K562 (cell line): ENCODE results near the gene PEX5L. TPM values are rescaled to one million over a fixed set of nuclear protein-coding genes. Genes with fewer than 3 reads are reported as not detected.

ENCODE experiments used
- ATAC-seq: fragments of 200-7000 bp; cut with Tn5 transposase; 3 replicates; pipeline ENCODE4 v1.9.1; 2020; ENCODE audit warnings: moderate library complexity
- BruUV-seq: library from RNA; stranded (reverse); fragments of 400-500 nt; replicated peaks from 2 replicates; lab custom pipeline; 2021; lab: Mats Ljungman, UMichigan
- CTCF ChIA-PET: fragments of 300-600 bp; formaldehyde crosslinking; extraction: SDS; loops from one replicate; lab custom pipeline; 2021; ENCODE audit warnings: low intra/inter-chr PET ratio; lab: Yijun Ruan, JAX
- POLR2A ChIA-PET: fragments of 300-600, 350-650 bp; sonication (Branson Sonifier 250); formaldehyde crosslinking; extraction: SDS; loops from one replicate; lab custom pipeline; 2021; ENCODE audit warnings: antibody characterized with exemption, inconsistent platforms; lab: Yijun Ruan, JAX
- DNase-seq, 4 experiments: peaks; one replicate each; pipeline versions ENCODE4 v3.0.0 to v3.0.0-alpha.2; 2011 to 2018; ENCODE audit warnings: low spot score in 3 of 4, mixed read lengths in 3 of 4; ENCODE audit errors: extremely low read depth in 1 of 4
- FAIRE-seq: peaks from 2 replicates; lab custom pipeline; 2011; peaks lifted over from hg19 to GRCh38; lab: Jason Lieb, UNC
- H2AFZ ChIP-seq: 2 replicates; pipeline ENCODE4 v1.6.0; 2011; ENCODE audit warnings: low read depth, low read length, control low read depth, inconsistent platforms
- H3K27ac ChIP-seq: fragments of 200-600 bp; 3 replicates; pipeline ENCODE4 v1.8.0; 2011; ENCODE audit warnings: low read depth, mild to moderate bottlenecking, control low read depth, inconsistent platforms, low read length, moderate library complexity, mixed read lengths; ENCODE audit errors: extremely low read depth
- H3K27me3 ChIP-seq, 2 experiments: fragments of 300-600 bp in 1 of 2; 2 replicates in 1 of 2; 3 replicates in 1 of 2; pipeline versions ENCODE4 v1.6.0 to v1.8.0; 2011; ENCODE audit warnings: inconsistent platforms in 2 of 2, low read length in 2 of 2, mild to moderate bottlenecking in 1 of 2, mixed read lengths in 1 of 2, moderate library complexity in 1 of 2; ENCODE audit not compliant: control insufficient read depth in 2 of 2, insufficient read depth in 2 of 2
- H3K36me3 ChIP-seq: fragments of 300-600 bp; 3 replicates; pipeline ENCODE4 v1.8.0; 2011; ENCODE audit warnings: mild to moderate bottlenecking, low read length, inconsistent platforms; ENCODE audit not compliant: control insufficient read depth, insufficient read depth
- H3K4me1 ChIP-seq, 2 experiments: fragments of 200-600 bp in 1 of 2; replicated peaks in 1 of 2; 2 replicates in 1 of 2; 3 replicates in 1 of 2; pipeline versions ENCODE4 v1.5.1 to v1.8.0; 2011; ENCODE audit warnings: inconsistent platforms in 2 of 2, low read length in 2 of 2, mild to moderate bottlenecking in 1 of 2, mixed read lengths in 1 of 2, moderate library complexity in 1 of 2; ENCODE audit not compliant: control insufficient read depth in 2 of 2, insufficient read depth in 2 of 2
- H3K4me2 ChIP-seq: 2 replicates; pipeline ENCODE4 v1.6.1; 2011; ENCODE audit warnings: low read length, control low read depth, inconsistent platforms, mixed read lengths; ENCODE audit not compliant: insufficient read depth
- H3K4me3 ChIP-seq: fragments of 200-600 bp; sonication (generic), shearing (Covaris generic); 2 replicates; pipeline ENCODE4 v1.5.1; 2016; ENCODE audit warnings: control low read depth, inconsistent platforms
- H3K79me2 ChIP-seq: fragments of 200-600 bp; 3 replicates; pipeline ENCODE4 v1.8.0; 2011; ENCODE audit warnings: low read length, inconsistent platforms; ENCODE audit not compliant: control insufficient read depth, insufficient read depth
- H3K9ac ChIP-seq, 2 experiments: 2 replicates each; pipeline versions ENCODE4 v1.6.0 to v1.6.1; 2011; ENCODE audit warnings: low read depth in 2 of 2, low read length in 2 of 2, control low read depth in 1 of 2, inconsistent platforms in 1 of 2, mild to moderate bottlenecking in 1 of 2, mixed read lengths in 1 of 2; ENCODE audit not compliant: insufficient read depth in 1 of 2
- H3K9me1 ChIP-seq: one replicate; pipeline ENCODE4 v1.6.0; 2011; ENCODE audit warnings: inconsistent platforms, mild to moderate bottlenecking, low read length, moderate library complexity; ENCODE audit not compliant: control insufficient read depth, insufficient read depth
- H3K9me3 ChIP-seq: replicated peaks from 2 replicates; pipeline ENCODE4 v1.5.1; 2011; ENCODE audit warnings: low read depth, low read length, inconsistent platforms; ENCODE audit not compliant: control insufficient read depth, insufficient read depth
- H4K20me1 ChIP-seq: replicated peaks from 2 replicates; pipeline ENCODE4 v1.6.1; 2011; ENCODE audit warnings: low read length, inconsistent platforms, mixed read lengths; ENCODE audit not compliant: control insufficient read depth, insufficient read depth
- CHD2 ChIP-seq: IDR thresholded peaks from 2 replicates; pipeline ENCODE4 v1.6.1; 2011; ENCODE audit warnings: low read depth, low read length
- CREM ChIP-seq: IDR thresholded peaks from 2 replicates; pipeline ENCODE4 v1.6.1; 2014; ENCODE audit warnings: antibody characterized with exemption, low read depth
- FUS ChIP-seq: fragments of 200-400 bp; formaldehyde crosslinking; optimal IDR thresholded peaks from 2 replicates; pipeline ENCODE3; 2017; ENCODE audit warnings: low read depth, low read length
- GATA2 ChIP-seq: sonication (generic); formaldehyde crosslinking; IDR thresholded peaks from 2 replicates; pipeline ENCODE4 v1.4.0; 2020; ENCODE audit warnings: mild to moderate bottlenecking, missing genetic modification reagents
- HNRNPH1 ChIP-seq: fragments of 200-400 bp; formaldehyde crosslinking; optimal IDR thresholded peaks from 2 replicates; pipeline ENCODE3; 2017; ENCODE audit warnings: low read depth, mild to moderate bottlenecking, low read length, moderate library complexity
- IRF9 ChIP-seq: fragments of 450-650 bp; IDR thresholded peaks from 2 replicates; pipeline ENCODE4 v1.6.1; 2016; ENCODE audit warnings: missing biosample characterization, missing genetic modification characterization
- L3MBTL2 ChIP-seq: fragments of 450-650 bp; IDR thresholded peaks from 2 replicates; pipeline ENCODE4 v1.6.1; 2016; ENCODE audit warnings: mild to moderate bottlenecking, moderate library complexity
- MAFG ChIP-seq: fragments of 450-650 bp; conservative IDR thresholded peaks from 2 replicates; pipeline ENCODE4 v1.6.1; 2016; ENCODE audit warnings: missing genetic modification characterization, missing compliant biosample characterization
- PTBP1 ChIP-seq: fragments of 200-400 bp; formaldehyde crosslinking; IDR thresholded peaks from 2 replicates; pipeline ENCODE4 v1.6.1; 2017; ENCODE audit warnings: low read depth, low read length
- PURB ChIP-seq: sonication (generic); formaldehyde crosslinking; IDR thresholded peaks from 2 replicates; pipeline ENCODE4 v1.9.0; 2021; ENCODE audit warnings: low read depth, mild to moderate bottlenecking, missing genetic modification reagents
- ZBTB12 ChIP-seq: fragments of 250-450 bp; sonication (Bioruptor Pico); IDR thresholded peaks from 2 replicates; pipeline ENCODE4 v1.4.0; 2020
- ZNF274 ChIP-seq: IDR thresholded peaks from 2 replicates; pipeline ENCODE4 v1.6.1; 2011; ENCODE audit warnings: low read depth, mild to moderate bottlenecking, low read length, moderate library complexity, borderline replicate concordance
- ZNF76 ChIP-seq: fragments of 250-450 bp; sonication (Bioruptor Pico); IDR thresholded peaks from 2 replicates; pipeline ENCODE4 v1.4.0; 2020; ENCODE audit warnings: mild to moderate bottlenecking, moderate library complexity, borderline replicate concordance
- ZNF77 ChIP-seq: fragments of 250-450 bp; sonication (Bioruptor Pico); IDR thresholded peaks from 2 replicates; pipeline ENCODE4 v1.5.0; 2020
- WGBS: fragments of 100-300 bp; shearing (Covaris generic); methylation state at CpG from one replicate; pipeline ENCODE4 v1.1.6; 2016; ENCODE audit warnings: low coverage, mixed read lengths; ENCODE audit not compliant: insufficient coverage; ENCODE audit errors: missing lambda C conversion rate; 5-methylcytosine and 5-hydroxymethylcytosine counted together
- in situ Hi-C: fragments of 300-500 bp; cut with MboI; formaldehyde crosslinking; loops from 4 replicates; pipeline ENCODE4 v1.15.0; 2018; ENCODE audit warnings: inconsistent platforms, mixed read lengths
- intact Hi-C: fragments of 100-400 bp; cut with micrococcal nuclease; formaldehyde crosslinking; loops from 2 replicates; pipeline ENCODE4 v1.14.2; 2022
- polyA plus RNA-seq, 8 experiments: library from polyadenylated mRNA; depleted of rRNA in 4 of 8; stranded (reverse) in 5 of 8; unstranded in 3 of 8; fragments of >200 nt; fragmentation: Nextera tagmentation in 2 of 8; fragmentation: Illumina TruSeq in 1 of 8; extraction: Ambion mirVana in 2 of 8; extraction: Trizol in 1 of 8; gene quantifications; 2 replicates each; pipeline versions ENCODE4 v1.2.1 to v1.2.3, GENCODE V29; 2011 to 2014; ENCODE audit warnings: inconsistent platforms in 1 of 8, missing spikeins in 1 of 8
- total RNA-seq, 7 experiments: library from RNA; depleted of rRNA in 6 of 7; stranded (reverse); fragments of >200 nt in 6 of 7; fragmentation: Illumina TruSeq in 2 of 7; extraction: Trizol in 2 of 7; gene quantifications; 2 replicates each; pipeline versions ENCODE4 v1.2.1 to v1.2.3, GENCODE V29; 2011 to 2021; ENCODE audit warnings: low replicate concordance in 1 of 7

PEX5L gene
- total and polyA plus RNA-seq, 9 of the 15 experiments (the other 6 are each of a cell fraction or from before 2014, with no cell fraction given), result not detected

- peak; percentile 54; the same call in 2 of the 3 replicates for ATAC-seq
- H3K4me3 ChIP-seq, result no peak overlapping the region
- H3K9me1 ChIP-seq, result no peaks in the 10 kb centered on the region
- no peak overlapping the region for H2AFZ ChIP-seq
- FAIRE-seq, result no peak
- BruUV-seq, result no TSS peak
- no peaks in the 10 kb centered on the region for H3K79me2 ChIP-seq
- no peak for DNase-seq
- POLR2A ChIA-PET, result interaction anchor here (0.7 kb wide), 1 partner anchor 64 kb away, joined by 3 read pairs; no protein-coding TSS in a partner anchor
- H3K9ac ChIP-seq, result no peak overlapping the region
- H3K4me1 ChIP-seq, result no peaks in the 10 kb centered on the region
- H3K27ac ChIP-seq, result no peak overlapping the region
- H3K9me3 ChIP-seq, result no peaks in the 10 kb centered on the region
- intact Hi-C loops (loop anchor here (10.0 kb wide), 1 partner anchor 153 kb away; the partner anchor contains the start of gene USP13), in situ Hi-C loops (no loop called here)
- CTCF ChIA-PET, result no interaction called here
- H3K4me2 ChIP-seq, result no peak overlapping the region
- no peaks in the 10 kb centered on the region for H4K20me1 ChIP-seq
- H3K36me3 ChIP-seq, result no peaks in the 10 kb centered on the region
- WGBS, result under 1% methylated on average over 14 of the region's 14 CpGs
- TF ChIP-seq PTBP1 (no peak), PURB (CRISPR knock-in tag) (no peak), CHD2 (no peak), L3MBTL2 (no peak), HNRNPH1 (no peak), ZNF77 (CRISPR knock-in tag) (no peak), GATA2 (CRISPR knock-in tag) (no peak), ZNF76 (CRISPR knock-in tag) (no peak), ZBTB12 (CRISPR knock-in tag) (no peak), MAFG (tag) (no peak), FUS (no peak), IRF9 (no peak), ZNF274 (no peak), CREM (no peak)
- peaks cover 4 to 8% of the 10 kb centered on the region in 2 experiments; a peak in 1 of 5 replicates for H3K27me3 ChIP-seq
These were observed 229.1 kb downstream of the PEX5L start for GRCh38 chr3:179807588-179807987.
